NCI-H748 (cell line): ENCODE results near the gene NBPF3.
"Not testable (repeated sequence)": the region's sequence is repeated elsewhere in the genome, so short reads cannot be mapped to it uniquely, and the experiment has no call there.

Experiments
- DNase-seq: peaks from one replicate; lab custom pipeline; 2025; ENCODE audit not compliant: unreplicated experiment; lab: John Stamatoyannopoulos, UW

NBPF3 gene

GRCh38 chr1:21517161-21517589 lies 77.2 kb downstream of the NBPF3 start:
- no peak for DNase-seq

- DNase-seq, result no peak
Measured at GRCh38 chr1:21517660-21518480, 77.9 kb downstream of the NBPF3 start.

DNA sequence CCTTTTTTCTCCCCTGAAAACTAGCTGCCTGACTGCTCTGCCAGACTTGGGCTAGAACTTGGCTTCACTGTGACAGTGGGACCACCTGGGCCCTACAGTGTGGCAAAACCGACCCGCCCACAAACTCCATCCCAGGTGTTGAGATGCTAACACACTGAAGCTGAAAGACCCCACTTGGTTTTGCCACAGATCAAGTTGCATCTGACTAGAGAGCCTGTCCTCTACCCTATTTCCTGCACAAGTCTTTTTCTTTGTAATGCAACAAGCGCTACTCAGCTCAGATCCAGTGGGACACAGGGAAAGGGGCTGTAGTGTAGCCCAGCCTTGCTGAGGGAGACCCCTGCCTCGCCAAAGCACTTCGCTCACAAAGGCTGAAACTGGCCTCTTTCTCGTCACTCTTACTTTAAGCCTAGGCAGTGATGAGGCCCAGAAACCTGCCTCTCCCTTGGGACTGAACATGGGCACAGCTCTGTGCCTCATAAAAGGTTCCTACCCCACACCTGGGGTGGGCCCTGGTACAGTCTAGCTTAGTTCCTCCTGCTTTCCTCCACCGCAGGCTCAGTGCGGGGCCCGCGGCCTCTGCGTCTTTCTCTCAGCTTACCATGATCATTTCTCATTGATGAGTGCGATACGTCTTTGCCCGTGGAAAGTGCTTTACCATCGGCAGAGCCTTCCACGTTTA lies 79.0 kb downstream of the NBPF3 start:
- DNase-seq, result no peak

DNA sequence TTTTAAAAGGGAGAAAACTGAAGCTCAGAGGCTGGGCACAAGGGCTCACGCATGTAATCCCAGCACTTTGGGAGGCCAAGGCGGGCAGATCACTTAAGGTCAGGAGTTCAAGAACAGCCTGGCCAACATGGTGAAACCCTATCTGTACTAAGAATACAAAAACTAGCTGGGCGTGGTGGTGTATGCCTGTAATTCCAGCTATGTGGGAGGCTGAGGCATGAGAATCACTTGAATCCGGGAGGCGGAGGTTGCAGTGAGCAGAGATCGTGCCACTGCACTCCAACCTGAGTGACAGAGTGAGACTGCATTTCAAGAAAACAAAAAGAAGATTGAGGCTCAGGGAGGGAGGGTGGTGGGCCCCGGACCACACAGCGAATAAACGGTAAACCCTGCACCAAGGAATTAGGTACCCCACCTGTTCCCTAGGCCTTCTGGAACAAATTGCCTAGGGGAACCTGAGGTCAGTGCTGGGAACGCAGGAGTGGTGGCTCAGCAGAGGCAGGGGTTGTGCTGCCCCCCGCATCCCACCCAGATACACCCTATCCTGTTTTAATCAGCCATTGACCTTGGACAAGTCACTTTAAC lies 79.6 kb downstream of the NBPF3 start:
- not testable (repeated sequence) for DNase-seq

- no peak for DNase-seq
Measured at GRCh38 chr1:21520899-21521716, 81.2 kb downstream of the NBPF3 start.

- no peak for DNase-seq
Measured at GRCh38 chr1:21521717-21522060, 81.8 kb downstream of the NBPF3 start.

- DNase-seq, result no peak
Measured at GRCh38 chr1:21522525-21523038, 82.6 kb downstream of the NBPF3 start.

GRCh38 chr1:21523297-21523813 lies 83.4 kb downstream of the NBPF3 start:
- DNase-seq, result no peak

DNA sequence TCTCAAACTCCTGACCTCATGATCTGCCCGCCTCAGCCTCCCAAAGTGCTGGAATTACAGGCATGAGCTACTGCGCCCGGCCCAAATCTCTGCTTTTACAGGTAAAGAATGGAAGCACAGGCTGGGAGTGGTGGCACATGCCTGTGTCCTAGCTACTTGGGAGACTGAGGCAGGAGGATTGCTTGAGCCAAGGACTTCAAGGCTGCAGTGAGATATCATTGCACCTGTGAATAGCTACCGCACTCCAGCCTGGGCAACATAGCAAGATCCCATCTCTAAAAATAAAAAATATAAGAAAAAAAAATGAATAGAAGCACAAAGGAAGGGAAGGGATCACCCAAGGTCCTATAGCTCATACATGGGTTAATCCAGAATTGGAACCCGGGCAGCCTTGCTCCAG lies 84.3 kb downstream of the NBPF3 start:
- DNase-seq, result no peak

- no peak for DNase-seq
Measured at GRCh38 chr1:21524686-21525339, 84.9 kb downstream of the NBPF3 start.

DNA sequence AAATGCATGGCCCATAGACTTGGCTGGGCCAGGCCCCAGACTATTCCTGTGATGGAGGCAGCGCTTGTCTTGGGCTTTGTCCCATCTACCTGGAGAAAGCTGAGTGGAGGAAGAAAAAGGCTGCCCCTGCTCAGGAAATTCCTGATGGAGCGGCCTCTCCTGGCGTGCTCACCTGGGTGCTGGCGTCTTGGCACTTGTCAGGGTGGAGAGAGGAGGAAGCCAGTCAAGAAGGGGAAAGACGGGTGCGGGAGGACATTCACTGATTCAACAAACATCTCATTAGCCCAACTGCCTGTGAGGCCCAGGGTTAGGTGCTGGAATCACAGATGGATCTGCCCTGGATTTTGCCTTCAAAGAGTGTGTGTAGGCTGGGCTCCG lies 85.4 kb downstream of the NBPF3 start:
- no peak for DNase-seq

DNA sequence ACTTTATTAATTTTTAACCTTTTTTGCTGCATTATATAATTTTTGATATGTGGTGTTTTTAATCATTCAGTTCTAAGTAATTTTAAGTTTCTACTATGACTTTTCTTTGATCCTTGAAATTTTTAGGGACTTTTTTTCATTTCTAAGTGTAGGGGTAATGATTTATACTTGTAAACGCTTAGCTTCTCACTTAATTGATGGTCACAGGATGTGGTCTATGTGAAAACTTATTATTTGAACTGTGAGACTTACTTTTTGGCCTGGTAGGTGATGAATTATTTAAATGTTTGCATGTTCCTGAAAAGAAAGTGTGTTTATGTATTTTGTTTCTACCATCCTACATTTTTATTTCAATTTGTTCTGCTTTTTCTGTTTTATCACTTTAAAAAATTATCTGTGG lies 86.5 kb downstream of the NBPF3 start:
- no peak for DNase-seq

DNA sequence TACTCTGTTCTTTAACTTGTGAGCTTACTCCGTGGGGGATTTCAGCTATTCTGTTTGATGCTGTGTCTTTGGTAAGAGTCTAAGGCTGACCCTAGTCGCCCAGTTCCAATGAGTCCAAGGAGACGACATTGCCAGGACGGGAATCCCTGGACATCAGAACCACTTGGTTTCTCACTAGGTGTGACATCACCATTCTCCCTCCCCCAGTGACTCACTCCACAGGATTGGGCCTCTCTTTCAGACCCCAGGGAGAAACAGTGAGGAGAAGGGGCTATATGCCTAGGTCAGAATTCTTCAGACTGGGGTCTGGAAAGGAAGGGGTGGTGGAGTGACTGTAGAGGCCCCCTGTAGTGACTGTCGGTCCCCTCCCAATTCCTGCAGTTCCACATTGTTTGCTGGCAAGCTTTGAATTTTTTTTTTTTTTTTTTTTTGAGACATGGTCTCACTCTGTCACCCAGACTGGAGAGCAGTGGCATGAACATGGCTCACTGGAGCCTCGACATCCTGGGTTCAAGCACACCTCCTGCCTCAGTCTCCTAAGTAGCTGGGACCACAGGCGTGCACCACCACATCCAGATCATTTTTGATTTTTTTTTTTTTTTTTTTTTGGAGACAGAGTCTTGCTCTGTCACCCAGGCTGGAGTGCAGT lies 90.6 kb downstream of the NBPF3 start:
- DNase-seq, result no peak

DNA sequence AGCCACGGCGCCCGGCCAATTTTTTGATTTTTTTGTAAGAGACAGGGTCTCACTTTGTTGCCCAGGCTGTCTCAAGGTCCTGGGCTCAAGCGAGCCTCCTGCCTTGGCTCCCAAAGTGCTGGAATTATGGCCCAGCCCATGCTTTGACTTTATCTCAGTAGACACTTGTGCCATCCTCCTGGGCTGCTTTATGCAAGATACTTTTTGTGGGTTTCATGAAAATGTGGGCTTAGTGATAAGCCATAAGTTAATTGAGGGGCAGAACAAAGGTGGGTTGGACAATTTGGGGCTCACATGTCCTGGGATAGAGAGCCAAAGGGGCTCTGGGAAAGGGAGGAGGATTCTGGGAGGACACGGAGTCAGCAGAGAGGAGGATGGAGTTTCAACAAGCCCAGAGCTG lies 91.3 kb downstream of the NBPF3 start:
- DNase-seq, result no peak

GRCh38 chr1:21532496-21532895 lies 92.6 kb downstream of the NBPF3 start:
- DNase-seq, result no peak

- no peak for DNase-seq
Measured at GRCh38 chr1:21532992-21533534, 93.1 kb downstream of the NBPF3 start.

- DNase-seq, result no peak
Measured at GRCh38 chr1:21534146-21534545, 94.2 kb downstream of the NBPF3 start.
